GM19043 (cell line): ENCODE data around the gene FHOD1.

Experiments used
- ATAC-seq: cut with Tn5 transposase; IDR thresholded peaks from one replicate; pipeline ENCODE4 v1.9.1; 2021; ENCODE audit warnings: low read depth; ENCODE audit not compliant: unreplicated experiment

Gene FHOD1

GRCh38 chr16:67252609-67253497, 5.6 kb upstream of the FHOD1 start:
- ATAC-seq, result no peak

GRCh38 chr16:67250045-67250327, 2.7 kb upstream of the FHOD1 start:
- ATAC-seq, result no peak

- ATAC-seq, result no peak
These were observed 2.1 kb upstream of the FHOD1 start for GRCh38 chr16:67249178-67250044.

- ATAC-seq, result no peak
These were observed 1.3 kb upstream of the FHOD1 start, which contains the start of gene SLC9A5 for GRCh38 chr16:67248401-67249177. TSS of gene SLC9A5 (plus strand) at chr16:67248979. CDS start at chr16:67249015, 36 bp downstream.

- ATAC-seq, result no peak
These were observed 756 bp upstream of the FHOD1 start for GRCh38 chr16:67248073-67248400.

GRCh38 chr16:67246756-67247191, 507 bp downstream of the FHOD1 start:
- peak; percentile 4 for ATAC-seq

GRCh38 chr16:67246081-67246755, 1.1 kb downstream of the FHOD1 start:
- ATAC-seq, result peak; percentile 23

- no peak for ATAC-seq
These were observed 1.6 kb downstream of the FHOD1 start for GRCh38 chr16:67245674-67246080.

- no peak for ATAC-seq
These were observed 2.1 kb downstream of the FHOD1 start for GRCh38 chr16:67245186-67245585.

- peak; percentile 53 for ATAC-seq
These were observed 2.7 kb downstream of the FHOD1 start for GRCh38 chr16:67244387-67245185.

- no peak for ATAC-seq
These were observed 3.8 kb downstream of the FHOD1 start for GRCh38 chr16:67243481-67243880.

- no peak for ATAC-seq
These were observed 5.0 kb downstream of the FHOD1 start for GRCh38 chr16:67242138-67242730.

GRCh38 chr16:67241008-67241900, 6.0 kb downstream of the FHOD1 start:
- no peak for ATAC-seq

- ATAC-seq, result no peak
These were observed 6.8 kb downstream of the FHOD1 start for GRCh38 chr16:67240506-67240905.

GRCh38 chr16:67238806-67239470, 8.3 kb downstream of the FHOD1 start:
- no peak for ATAC-seq

- no peak for ATAC-seq
These were observed 9.1 kb downstream of the FHOD1 start for GRCh38 chr16:67238278-67238575.

- ATAC-seq, result no peak
These were observed 9.6 kb downstream of the FHOD1 start for GRCh38 chr16:67237396-67238277.
